K562 (cell line): ENCODE results near the gene GRPEL2.

Experiments used
- CREB1 ChIP-seq, 2 experiments: sonication (generic) in 1 of 2; formaldehyde crosslinking in 1 of 2; IDR thresholded peaks; 2 replicates each; pipeline versions ENCODE4 v1.6.1 to v1.8.0; 2012 to 2022; ENCODE audit warnings: inconsistent platforms in 1 of 2, mild to moderate bottlenecking in 1 of 2, missing genetic modification reagents in 1 of 2, moderate library complexity in 1 of 2
- EZH2 ChIP-seq: IDR thresholded peaks from 2 replicates; pipeline ENCODE4 v1.6.1; 2012; ENCODE audit warnings: low read depth, mild to moderate bottlenecking, inconsistent platforms, low read length, borderline replicate concordance
- HNRNPLL ChIP-seq: fragments of 200-400 bp; formaldehyde crosslinking; IDR thresholded peaks from 2 replicates; pipeline ENCODE4 v1.6.1; 2017; ENCODE audit warnings: low read length, low read depth, mild to moderate bottlenecking; ENCODE audit not compliant: poor library complexity, severe bottlenecking
- JUN ChIP-seq, 2 experiments: sonication (generic) in 1 of 2; formaldehyde crosslinking in 1 of 2; IDR thresholded peaks; 2 replicates each; pipeline versions ENCODE4 v1.6.1 to v1.8.0; 2012 to 2022; ENCODE audit warnings: borderline replicate concordance in 2 of 2, mild to moderate bottlenecking in 2 of 2, improper control_type of control experiment in 1 of 2, low read depth in 1 of 2, low read length in 1 of 2, missing genetic modification reagents in 1 of 2
- LEF1 ChIP-seq: fragments of 450-650 bp; IDR thresholded peaks from 2 replicates; pipeline ENCODE4 v1.6.1; 2016; ENCODE audit warnings: mild to moderate bottlenecking
- POLR2A ChIP-seq: fragments of 450-650 bp; conservative IDR thresholded peaks from 2 replicates; pipeline ENCODE4 v1.6.1; 2016
- RNF2 ChIP-seq: sonication (generic); IDR thresholded peaks from 2 replicates; pipeline ENCODE4 v1.6.1; 2016
- TEAD4 ChIP-seq, 2 experiments: sonication (generic) in 1 of 2; formaldehyde crosslinking in 1 of 2; IDR thresholded peaks; 2 replicates each; pipeline versions ENCODE4 v1.6.1 to v1.8.0; 2012 to 2022; ENCODE audit warnings: borderline replicate concordance in 1 of 2, inconsistent platforms in 1 of 2, low read length in 1 of 2, mild to moderate bottlenecking in 1 of 2, missing genetic modification reagents in 1 of 2
- ZNF347 ChIP-seq: fragments of 450-650 bp; formaldehyde crosslinking; IDR thresholded peaks from 2 replicates; pipeline ENCODE4 v1.4.0; 2020; ENCODE audit warnings: low read depth, mild to moderate bottlenecking, moderate library complexity
- ZNF384 ChIP-seq: IDR thresholded peaks from 2 replicates; pipeline ENCODE4 v1.6.1; 2012; ENCODE audit warnings: low read depth, low read length, improper control_type of control experiment
- TF ChIP-seq, protein P1 (sequence below): sonication (generic); formaldehyde crosslinking; IDR thresholded peaks from 2 replicates; pipeline ENCODE4 v1.8.1; 2023; ENCODE audit warnings: mild to moderate bottlenecking, missing genetic modification reagents
- TF ChIP-seq, protein P2 (sequence below), 2 experiments: fragments of 450-650 bp; formaldehyde crosslinking in 1 of 2; IDR thresholded peaks; 2 replicates each; pipeline versions ENCODE4 v1.4.0 to v1.6.1; 2014 to 2020; ENCODE audit warnings: mild to moderate bottlenecking in 2 of 2, borderline replicate concordance in 1 of 2, low read depth in 1 of 2

DNA sequence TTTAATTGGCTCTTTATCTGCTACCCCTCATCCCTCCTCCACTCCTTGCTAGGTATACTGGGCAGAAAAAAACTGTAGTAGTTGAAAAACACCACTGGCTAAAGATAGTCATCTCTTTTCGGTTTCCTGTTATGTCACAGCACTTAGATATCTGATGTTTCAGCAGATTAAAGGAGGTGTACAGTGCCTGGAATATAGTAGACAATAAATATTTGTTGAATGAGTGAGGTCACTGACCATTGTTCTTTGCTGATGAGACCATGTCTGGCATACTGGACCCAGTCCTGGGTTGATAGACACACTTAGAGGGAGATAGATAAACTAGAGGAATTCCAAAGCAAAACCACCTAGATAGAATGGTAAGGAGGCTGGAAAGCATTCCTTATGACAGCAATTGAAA lies 3.2 kb downstream of the GRPEL2 start:
- TF ChIP-seq, protein P1, sequence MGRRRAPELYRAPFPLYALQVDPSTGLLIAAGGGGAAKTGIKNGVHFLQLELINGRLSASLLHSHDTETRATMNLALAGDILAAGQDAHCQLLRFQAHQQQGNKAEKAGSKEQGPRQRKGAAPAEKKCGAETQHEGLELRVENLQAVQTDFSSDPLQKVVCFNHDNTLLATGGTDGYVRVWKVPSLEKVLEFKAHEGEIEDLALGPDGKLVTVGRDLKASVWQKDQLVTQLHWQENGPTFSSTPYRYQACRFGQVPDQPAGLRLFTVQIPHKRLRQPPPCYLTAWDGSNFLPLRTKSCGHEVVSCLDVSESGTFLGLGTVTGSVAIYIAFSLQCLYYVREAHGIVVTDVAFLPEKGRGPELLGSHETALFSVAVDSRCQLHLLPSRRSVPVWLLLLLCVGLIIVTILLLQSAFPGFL: no peak
- no peak for TF ChIP-seq HNRNPLL
- no peak for TF ChIP-seq ZNF384
- TF ChIP-seq TEAD4 (IDR thresholded peaks at IDR 0.05; ENCODE audit: low read length): no peak
- TF ChIP-seq TEAD4 (CRISPR knock-in tag; IDR thresholded peaks at IDR 0.05; ENCODE audit: borderline replicate concordance): no peak
- no peak for TF ChIP-seq EZH2
- no peak for TF ChIP-seq JUN (IDR thresholded peaks at IDR 0.05; ENCODE audit: borderline replicate concordance, low read depth, low read length)
- TF ChIP-seq JUN (CRISPR knock-in tag; IDR thresholded peaks at IDR 0.05; ENCODE audit: borderline replicate concordance): no peak
- TF ChIP-seq ZNF347 (CRISPR knock-in tag): no peak
- TF ChIP-seq LEF1: no peak
- no peak for TF ChIP-seq CREB1 (IDR thresholded peaks at IDR 0.05)
- no peak for TF ChIP-seq CREB1 (CRISPR knock-in tag; IDR thresholded peaks at IDR 0.05)
- TF ChIP-seq POLR2A: no peak
- no peak for TF ChIP-seq RNF2
- TF ChIP-seq, protein P2, sequence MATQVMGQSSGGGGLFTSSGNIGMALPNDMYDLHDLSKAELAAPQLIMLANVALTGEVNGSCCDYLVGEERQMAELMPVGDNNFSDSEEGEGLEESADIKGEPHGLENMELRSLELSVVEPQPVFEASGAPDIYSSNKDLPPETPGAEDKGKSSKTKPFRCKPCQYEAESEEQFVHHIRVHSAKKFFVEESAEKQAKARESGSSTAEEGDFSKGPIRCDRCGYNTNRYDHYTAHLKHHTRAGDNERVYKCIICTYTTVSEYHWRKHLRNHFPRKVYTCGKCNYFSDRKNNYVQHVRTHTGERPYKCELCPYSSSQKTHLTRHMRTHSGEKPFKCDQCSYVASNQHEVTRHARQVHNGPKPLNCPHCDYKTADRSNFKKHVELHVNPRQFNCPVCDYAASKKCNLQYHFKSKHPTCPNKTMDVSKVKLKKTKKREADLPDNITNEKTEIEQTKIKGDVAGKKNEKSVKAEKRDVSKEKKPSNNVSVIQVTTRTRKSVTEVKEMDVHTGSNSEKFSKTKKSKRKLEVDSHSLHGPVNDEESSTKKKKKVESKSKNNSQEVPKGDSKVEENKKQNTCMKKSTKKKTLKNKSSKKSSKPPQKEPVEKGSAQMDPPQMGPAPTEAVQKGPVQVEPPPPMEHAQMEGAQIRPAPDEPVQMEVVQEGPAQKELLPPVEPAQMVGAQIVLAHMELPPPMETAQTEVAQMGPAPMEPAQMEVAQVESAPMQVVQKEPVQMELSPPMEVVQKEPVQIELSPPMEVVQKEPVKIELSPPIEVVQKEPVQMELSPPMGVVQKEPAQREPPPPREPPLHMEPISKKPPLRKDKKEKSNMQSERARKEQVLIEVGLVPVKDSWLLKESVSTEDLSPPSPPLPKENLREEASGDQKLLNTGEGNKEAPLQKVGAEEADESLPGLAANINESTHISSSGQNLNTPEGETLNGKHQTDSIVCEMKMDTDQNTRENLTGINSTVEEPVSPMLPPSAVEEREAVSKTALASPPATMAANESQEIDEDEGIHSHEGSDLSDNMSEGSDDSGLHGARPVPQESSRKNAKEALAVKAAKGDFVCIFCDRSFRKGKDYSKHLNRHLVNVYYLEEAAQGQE (IDR thresholded peaks at IDR 0.05; ENCODE audit: borderline replicate concordance): no peak
- TF ChIP-seq, protein P2 (CRISPR knock-in tag; IDR thresholded peaks at IDR 0.05; ENCODE audit: low read depth): no peak
